Measurements from ENCODE around the gene PRRC2B. TPM values are rescaled to one million over a fixed set of nuclear protein-coding genes. Genes with fewer than 3 reads are reported as not detected.
"Not testable (repeated sequence)": the region's sequence is repeated elsewhere in the genome, so short reads cannot be mapped to it uniquely, and the experiment has no call there.

PRRC2B gene
- total RNA-seq, 1 experiment from 2014 or later: 26.2 TPM

- DNase-seq (ENCODE audit: low spot score): no peak
These were observed 92.0 kb downstream of the PRRC2B start for GRCh38 chr9:131485728-131486422.

GRCh38 chr9:131487001-131487400, 93.1 kb downstream of the PRRC2B start:
- DNase-seq (ENCODE audit: low spot score): no peak

DNA sequence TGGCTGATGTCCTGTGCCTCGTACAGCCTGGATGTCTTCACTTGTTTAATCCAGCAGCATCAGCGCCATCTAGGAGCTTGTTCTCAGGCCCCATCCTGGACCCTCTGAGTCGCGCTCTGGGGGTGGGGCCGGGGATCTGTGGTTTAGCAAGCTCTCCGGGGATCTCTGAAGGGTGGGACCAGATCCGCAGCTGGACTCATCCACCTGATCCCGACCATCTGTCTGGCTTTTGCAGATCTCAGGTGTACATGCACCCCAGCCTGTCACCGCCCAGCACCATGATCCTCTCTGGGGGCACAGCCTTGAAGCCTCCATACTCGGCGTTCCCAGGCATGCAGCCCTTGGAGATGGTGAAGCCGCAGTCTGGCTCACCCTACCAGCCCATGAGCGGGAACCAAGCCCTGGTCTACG, 93.7 kb downstream of the PRRC2B start:
- no peak for DNase-seq (ENCODE audit: low spot score)

DNA sequence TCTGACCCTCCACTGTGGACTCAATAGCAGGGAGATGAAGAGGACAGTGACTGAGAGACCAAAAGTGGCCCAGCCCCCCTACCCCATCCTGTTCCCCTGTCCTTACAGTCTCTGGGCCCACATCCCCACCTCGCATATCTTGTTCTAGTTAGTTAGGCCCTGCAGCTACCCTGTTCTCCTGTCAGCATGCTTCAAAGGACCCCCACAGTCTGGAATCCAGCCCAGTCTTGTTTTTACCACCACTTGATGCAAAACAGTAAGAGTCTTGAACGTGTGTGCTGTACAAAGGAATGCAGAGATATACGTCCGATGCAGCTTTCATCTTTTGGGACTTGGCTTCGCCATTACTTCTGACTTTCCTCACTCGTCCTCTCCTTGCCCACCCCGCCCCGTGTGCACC, 96.6 kb downstream of the PRRC2B start:
- no peak for DNase-seq (ENCODE audit: low spot score)

DNA sequence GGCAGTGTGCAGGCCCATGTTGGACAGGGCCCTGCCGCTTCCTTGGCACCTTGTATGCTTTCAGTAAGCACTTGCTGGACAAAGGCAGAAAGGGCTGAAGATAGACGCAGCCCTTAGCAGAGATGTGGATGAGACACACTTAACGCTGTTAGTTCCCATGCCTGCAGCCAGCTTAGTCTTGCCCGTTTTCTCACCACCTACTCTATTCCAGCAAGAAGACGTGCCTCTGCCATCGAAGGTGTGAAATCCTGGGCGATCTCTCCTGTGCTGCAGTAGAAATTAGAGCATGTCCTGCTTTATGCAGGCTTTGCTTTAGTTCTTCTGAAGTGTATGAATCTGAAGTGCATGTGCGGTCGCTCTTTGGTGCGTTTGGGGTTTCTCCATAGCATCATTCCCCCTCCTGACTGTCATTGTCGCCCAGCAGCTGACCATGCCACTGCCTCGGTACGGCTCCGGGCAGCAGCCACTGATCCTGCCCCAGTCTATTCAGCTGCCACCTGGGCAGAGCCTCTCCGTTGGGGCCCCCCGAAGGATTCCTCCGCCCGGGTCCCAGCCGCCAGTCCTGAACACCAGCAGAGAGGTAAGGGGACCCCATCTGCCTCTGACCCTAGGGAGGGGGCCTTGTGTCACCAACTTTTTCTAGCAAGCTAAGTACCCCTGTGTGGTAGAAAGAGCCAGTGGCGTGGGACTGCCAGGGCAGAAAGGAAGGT, 97.3 kb downstream of the PRRC2B start:
- no peak for DNase-seq (ENCODE audit: low spot score)

DNA sequence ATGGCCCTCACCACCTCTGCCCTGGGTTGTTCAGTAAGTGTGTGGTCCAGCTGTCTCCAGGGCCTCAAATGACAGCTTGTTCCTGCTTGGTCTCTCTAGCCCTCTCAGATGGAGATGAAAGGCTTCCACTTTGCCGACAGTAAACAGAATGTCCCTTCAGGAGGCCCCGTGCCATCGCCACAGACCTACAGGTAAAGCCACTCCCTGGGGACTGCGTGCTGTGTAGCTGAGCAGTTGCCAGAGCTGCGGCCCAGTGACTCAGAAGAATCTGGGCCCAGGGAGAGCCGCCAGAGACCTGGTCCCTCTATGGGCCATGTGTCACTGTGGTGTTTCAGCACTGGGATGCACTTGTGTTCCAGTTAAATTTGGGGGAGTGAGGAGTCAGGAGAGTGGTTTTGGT, 98.2 kb downstream of the PRRC2B start:
- no peak for DNase-seq (ENCODE audit: low spot score)

GRCh38 chr9:131494296-131494870, 100.5 kb downstream of the PRRC2B start:
- no peak for DNase-seq (ENCODE audit: low spot score)

DNA sequence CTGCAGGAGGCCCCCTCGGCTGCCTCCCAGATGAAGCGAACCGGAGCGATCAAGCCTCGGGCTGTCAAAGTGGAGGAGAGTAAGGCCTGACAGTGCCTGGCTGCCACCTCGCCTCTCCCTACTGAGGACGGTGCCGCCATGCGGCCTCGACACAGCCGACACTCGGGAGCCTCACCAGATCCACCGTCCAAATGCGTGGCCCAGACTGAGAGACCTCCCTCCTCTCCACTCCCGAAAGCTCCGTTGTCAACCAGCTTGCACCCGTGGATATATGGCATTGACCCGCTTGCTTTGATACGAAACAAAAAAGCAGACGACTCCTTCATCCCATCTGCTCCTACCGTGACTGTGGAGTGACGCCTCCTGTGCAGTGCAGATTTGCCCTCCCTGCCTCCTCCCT, 101.9 kb downstream of the PRRC2B start:
- no peak for DNase-seq (ENCODE audit: low spot score)

GRCh38 chr9:131496844-131497405, 103.0 kb downstream of the PRRC2B start:
- DNase-seq (ENCODE audit: low spot score): no peak

DNA sequence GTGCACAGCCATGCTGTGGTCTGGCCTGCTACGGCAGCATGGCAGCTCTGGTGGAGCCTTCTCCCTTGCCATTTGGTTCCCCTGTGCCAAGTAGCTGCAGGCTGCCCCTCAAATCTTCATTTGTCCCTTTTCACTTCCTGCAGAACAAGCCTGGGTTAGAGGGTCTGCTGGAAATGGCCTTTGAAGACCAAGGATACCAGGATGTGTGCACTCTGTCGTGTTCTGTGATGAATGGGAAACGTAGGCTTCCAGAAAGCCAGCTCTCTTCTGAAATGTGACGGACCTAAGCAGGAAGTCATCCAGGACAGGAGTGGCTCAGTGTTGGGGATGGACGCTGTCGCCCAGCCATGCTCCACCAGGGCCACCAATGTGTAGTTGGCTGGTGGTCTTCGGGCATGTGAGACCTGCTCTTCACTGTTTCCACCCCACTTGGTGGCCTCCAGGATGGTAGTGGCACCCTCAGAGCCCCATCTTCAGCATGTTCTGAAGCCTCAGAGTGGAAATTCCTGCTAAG, 105.4 kb downstream of the PRRC2B start:
- no peak for DNase-seq (ENCODE audit: low spot score)

DNA sequence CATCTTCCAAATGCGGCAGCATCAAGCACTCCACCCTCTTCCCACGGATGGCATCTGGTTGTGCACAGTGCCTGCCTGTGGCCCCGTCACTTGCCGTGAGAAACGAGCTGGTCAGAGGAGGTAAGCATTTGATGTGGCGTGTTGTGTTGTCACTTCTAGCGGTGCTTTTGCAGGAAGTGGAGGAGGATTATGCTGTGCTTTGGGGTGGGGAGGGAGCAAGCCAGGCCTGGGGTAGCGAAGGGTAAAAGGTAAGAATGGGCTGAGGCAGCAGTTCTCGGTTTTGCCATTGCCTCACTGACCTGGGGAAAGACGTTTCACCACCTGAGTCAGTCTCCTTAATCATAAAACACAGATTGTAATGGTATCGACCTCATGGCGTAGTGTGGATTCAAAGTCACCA, 106.5 kb downstream of the PRRC2B start:
- DNase-seq (ENCODE audit: low spot score): no peak

DNA sequence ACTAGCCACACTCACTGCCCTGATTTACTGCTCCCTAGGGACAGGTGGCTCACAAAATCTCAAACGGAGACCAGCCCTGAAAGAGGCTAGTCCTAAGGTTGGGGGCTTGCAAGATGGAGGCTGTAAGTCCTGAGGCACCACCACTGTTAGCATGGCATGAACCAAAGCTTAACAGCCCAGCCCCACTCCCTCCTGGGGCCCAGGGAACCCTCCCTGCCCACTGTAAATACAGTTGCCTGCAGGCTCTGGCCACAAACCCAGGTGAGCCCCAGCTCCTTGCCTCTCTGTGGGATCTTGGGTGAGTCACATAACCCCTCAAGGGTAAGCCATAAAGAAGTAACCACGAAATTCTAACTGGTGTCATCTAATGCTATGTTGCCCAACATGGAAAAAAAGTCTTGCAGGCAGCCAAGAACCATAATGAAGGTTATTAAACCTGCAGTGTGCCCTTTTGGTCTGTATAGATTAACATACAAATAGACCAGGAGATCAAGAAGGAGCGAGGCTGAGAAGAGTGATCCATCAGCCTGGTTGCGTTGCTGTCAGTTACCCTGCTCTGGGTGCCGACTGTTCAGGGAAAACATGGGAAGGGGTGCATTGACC, 107.2 kb downstream of the PRRC2B start:
- DNase-seq (ENCODE audit: low spot score): peak; percentile 74

DNA sequence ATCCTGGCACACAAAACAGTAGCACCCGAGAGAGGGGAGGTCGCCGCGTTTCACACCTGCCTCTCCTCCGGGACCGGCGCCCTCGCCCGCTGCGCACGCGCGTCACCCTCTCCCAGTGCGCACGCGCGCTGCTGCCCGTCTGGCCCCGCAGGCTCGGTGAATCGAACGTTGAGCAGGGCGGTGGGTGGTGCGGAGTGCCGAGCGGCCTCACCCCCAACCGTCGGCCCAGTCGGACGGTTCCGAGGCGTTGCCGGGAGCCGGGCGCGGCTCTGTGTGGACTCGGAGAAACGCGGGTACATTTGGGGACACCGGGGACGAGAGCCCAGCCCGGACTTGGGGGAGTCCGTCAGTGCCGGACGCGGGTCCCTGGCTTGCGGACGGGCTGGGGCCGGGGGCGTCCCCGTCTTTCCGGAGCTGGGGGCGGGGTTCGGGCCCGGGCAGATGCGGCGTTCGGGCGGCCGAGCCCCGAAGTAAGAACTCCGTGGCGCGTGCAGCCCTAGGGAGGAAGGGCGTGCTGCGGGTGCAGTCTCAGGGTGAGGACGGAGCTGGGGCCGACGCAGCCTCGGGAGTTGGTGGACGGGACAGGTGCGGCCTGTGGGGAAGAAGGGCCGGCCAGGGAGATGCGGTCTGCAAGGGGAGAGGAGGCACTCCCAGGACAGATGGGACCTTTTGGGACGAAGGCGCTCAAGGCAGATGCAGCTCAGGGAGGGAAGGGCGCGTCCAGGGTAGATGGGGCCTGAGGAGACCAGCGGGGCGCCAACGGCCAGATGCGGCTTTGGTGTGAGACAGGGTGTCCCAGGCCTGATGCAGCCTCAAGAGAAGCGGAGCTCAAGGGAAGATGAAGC, 109.1 kb downstream of the PRRC2B start, which contains the start of gene POMT1:
Gene POMT1, plus strand, starts transcription at position 138 of the 845 bp plus-strand sequence. CDS start 1,301 bp downstream, outside the sequence.
- peak; percentile 73 for DNase-seq (ENCODE audit: low spot score)

- DNase-seq (ENCODE audit: low spot score): no peak
These were observed 110.0 kb downstream of the PRRC2B start for GRCh38 chr9:131503626-131504465.

- DNase-seq (ENCODE audit: low spot score): no peak
These were observed 111.1 kb downstream of the PRRC2B start for GRCh38 chr9:131505012-131505411.

GRCh38 chr9:131511416-131511815, 117.5 kb downstream of the PRRC2B start:
- DNase-seq (ENCODE audit: low spot score): no peak

- DNase-seq (ENCODE audit: low spot score): no peak
These were observed 118.0 kb downstream of the PRRC2B start for GRCh38 chr9:131511880-131512279.

- no peak for DNase-seq (ENCODE audit: low spot score)
These were observed 119.3 kb downstream of the PRRC2B start for GRCh38 chr9:131513177-131513576.

- not testable (repeated sequence) for DNase-seq (ENCODE audit: low spot score)
These were observed 121.7 kb downstream of the PRRC2B start for GRCh38 chr9:131515559-131516031.

DNA sequence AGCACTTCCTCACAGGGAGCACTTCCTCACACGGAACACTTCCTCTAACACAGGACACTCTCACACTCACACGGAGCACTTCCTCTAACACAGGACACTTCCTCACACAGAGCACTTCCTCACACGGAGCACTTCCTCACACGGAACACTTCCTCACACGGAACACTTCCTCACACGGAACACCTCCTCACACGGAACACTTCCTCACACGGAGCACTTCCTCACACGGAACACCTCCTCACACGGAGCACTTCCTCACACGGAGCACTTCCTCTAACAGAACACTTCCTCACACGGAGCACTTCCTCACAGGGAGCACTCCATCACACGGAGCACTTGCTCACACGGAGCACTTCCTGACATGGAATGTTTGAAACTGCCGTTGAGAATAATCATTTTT, 122.2 kb downstream of the PRRC2B start:
- no peak for DNase-seq (ENCODE audit: low spot score)
